GM12872 (cell line): ENCODE measurements around the gene STAB2.
A peak's percentile ranks its signal among the peaks of the same experiment; 100 is the strongest.

Experiments used
- TF ChIP-seq, protein P1 (sequence below): IDR thresholded peaks from 3 replicates; pipeline ENCODE4 v1.5.1; 2011; ENCODE audit warnings: low read depth, mild to moderate bottlenecking, low read length, moderate library complexity; ENCODE audit not compliant: insufficient read depth

Gene STAB2

DNA sequence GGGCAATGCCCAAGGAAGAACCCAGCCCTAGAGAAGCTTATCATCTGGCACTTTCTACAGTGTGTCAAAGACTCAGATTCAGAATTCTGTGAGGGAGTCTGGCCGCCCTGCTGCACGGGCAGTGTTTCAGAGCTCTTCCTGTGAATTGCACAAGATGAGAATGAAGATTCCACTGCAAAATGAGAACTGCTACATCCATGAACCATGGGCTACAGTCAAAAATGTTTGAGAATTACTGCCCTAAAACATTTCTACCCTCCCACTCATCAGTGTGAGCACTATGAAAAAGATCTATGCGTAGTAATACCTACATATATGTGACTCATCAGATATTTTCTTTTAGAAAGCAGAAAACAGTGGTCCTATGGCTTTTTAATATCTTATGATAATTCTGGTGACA lies 104.0 kb downstream of the STAB2 start:
- TF ChIP-seq, protein P1, sequence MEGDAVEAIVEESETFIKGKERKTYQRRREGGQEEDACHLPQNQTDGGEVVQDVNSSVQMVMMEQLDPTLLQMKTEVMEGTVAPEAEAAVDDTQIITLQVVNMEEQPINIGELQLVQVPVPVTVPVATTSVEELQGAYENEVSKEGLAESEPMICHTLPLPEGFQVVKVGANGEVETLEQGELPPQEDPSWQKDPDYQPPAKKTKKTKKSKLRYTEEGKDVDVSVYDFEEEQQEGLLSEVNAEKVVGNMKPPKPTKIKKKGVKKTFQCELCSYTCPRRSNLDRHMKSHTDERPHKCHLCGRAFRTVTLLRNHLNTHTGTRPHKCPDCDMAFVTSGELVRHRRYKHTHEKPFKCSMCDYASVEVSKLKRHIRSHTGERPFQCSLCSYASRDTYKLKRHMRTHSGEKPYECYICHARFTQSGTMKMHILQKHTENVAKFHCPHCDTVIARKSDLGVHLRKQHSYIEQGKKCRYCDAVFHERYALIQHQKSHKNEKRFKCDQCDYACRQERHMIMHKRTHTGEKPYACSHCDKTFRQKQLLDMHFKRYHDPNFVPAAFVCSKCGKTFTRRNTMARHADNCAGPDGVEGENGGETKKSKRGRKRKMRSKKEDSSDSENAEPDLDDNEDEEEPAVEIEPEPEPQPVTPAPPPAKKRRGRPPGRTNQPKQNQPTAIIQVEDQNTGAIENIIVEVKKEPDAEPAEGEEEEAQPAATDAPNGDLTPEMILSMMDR = no peak

DNA sequence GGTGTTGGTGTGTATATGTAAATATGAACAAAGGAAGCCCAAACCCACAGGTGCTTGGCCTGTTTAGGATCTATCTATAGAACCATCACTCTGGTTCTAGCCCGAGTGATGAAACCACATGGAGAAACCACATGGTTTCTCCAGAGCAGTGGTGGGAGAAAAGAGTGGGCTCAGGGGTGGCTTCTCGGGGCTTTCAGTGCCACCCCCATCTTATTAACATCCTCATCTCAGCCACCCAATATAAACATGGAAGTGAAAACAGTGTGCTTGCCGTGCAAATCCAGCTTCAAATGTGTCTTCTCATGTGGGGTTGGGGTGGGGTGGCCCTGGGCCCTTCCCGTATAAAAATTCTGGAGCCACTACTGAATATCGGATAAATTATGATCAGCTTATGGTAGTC lies 109.0 kb downstream of the STAB2 start:
- TF ChIP-seq, protein P1 = no peak

DNA sequence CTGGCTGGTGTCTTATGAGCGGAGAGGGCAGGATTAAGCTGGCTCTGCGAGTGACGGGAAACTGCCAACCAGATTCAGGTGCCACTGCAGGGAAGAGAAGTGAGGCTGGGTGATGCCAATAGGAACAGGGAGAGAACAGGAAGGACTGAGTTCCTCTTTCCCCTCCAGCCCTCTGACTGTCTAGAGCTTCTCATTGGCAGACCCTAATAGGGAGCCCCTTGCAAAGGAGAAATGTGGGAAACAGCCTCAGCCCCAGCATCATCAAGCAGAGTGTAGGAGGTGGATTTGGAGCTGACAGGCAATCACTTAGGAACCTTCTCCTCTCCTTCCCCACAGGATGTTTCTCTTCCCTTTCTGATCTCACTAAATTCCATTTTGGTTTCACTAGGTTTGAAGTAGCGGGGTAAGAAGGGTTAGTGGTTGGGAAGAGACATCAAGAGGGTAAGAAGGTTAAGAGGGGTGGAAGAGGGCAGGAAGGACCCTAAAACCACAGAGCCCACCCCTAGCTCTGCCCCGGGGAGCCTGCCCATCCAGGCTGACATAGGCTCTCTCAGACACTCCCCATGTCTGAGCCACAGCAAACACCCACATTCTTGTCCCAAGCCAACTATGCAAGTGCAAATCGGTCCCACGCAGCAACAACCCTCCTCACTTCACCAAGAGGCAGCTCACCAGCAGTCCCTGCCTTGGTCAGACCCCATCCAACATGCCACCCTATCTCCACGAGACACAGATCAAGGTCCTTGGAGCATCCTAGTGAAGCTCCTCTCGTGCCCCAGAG lies 111.1 kb downstream of the STAB2 start:
- TF ChIP-seq, protein P1 = no peak

DNA sequence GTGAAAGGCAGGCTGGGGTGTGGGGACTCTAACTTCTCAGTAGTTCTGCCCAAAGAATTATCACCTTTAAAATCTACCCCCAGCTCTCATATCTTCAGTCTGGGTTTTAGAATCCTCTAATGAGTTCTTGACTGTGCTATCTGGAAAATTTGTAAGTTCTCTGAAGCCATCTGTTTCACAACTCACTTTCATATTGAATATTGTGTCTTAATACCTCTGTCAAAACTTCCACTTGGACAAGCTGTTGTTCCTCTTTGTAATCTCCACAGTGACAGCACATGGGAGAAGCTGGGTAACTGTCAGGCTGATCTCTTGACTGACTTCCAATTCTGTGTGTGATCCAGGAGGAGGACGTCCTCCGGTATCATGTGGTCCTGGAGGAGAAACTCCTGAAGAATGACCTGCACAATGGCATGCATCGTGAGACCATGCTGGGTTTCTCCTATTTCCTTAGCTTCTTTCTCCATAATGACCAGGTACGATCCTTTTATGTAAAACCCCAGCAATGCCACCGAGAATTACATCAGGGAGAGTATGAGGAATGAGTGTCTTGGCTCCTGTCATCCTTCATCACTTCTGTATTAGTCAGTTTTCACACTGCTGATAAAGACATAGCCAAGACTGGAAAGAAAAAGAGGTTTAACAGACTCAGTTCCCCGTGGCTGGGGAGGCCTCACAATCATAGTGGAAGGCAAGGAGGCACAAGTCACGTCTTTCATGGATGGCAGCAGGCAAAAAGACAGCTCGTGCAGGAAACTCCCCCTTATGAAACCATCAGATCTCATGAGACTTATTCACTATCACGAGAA lies 111.9 kb downstream of the STAB2 start:
- TF ChIP-seq, protein P1 = no peak

DNA sequence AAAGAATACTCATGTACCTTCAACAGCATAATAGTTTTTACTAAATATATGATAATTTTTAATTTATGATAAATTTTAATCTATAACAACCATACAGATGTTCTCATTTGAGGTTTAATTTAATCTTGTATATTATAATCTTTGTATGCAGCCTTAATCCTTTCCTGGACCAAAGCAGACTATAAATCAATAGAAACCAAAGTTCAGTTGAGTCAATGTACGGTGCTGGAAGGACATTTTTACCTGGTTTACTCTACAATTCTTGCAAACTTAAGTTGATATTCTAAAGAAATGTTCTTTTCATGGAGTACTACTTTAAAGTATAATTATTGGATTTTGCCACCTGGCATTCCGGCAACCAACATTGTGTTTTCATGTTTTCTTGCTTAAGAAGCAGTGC lies 118.0 kb downstream of the STAB2 start:
- TF ChIP-seq, protein P1 = no peak

DNA sequence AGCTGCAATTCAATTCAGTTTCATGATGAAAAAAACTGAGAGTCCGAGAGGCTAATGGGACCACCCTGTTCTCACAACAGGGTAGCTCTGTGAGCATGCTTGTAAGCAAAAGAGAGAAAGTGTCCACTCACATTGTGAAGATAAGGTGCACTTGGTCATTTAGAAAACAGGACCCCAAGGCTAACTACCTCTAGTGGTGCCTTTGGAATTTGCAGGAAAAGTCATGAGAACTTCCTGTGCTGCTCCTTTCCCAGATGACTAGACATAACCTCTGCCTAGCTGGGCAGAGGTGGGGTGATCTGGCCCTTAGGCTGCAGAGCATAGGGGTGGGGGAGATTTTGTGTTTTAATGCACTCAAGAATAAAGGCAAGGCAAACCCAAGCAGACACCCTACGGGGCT lies 118.9 kb downstream of the STAB2 start:
- TF ChIP-seq, protein P1 = peak; percentile 30; the same call in 1 of the 3 replicates

DNA sequence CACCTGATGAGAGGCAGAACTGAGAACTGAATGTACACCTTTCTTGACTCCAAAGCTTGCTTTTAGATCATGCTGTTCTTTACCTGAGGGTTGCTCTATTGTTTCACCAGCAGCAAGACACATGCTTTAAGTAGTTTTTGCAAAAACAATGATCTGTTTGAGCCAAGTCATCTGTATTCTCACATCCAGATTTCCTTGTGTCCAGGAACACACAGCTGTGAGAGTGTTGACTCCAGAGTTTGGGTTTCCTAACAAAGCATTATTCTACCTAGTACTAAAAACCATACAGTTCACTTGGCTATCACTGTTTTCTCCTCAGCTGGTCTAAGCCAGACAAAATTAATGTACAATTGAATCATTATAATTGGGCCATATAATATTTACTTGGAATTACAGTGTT lies 120.4 kb downstream of the STAB2 start:
- TF ChIP-seq, protein P1 = no peak
